DOHH2 (cell line): ENCODE results near the gene MAL.
A peak's percentile ranks its signal among the peaks of the same experiment; 100 is the strongest.

Source experiments
- EZH2phosphoT487 ChIP-seq: fragments of 200-600 bp; sonication (generic); IDR thresholded peaks from 2 replicates; pipeline ENCODE4 v1.6.1; 2017; ENCODE audit warnings: borderline replicate concordance, mild to moderate bottlenecking, antibody characterized with exemption, low read length, moderate library complexity, mixed read lengths
- TF ChIP-seq, protein P1 (sequence below): fragments of 200-600 bp; sonication (generic); IDR thresholded peaks from one replicate; pipeline ENCODE4 v1.5.1; 2014; ENCODE audit warnings: antibody characterized with exemption, mild to moderate bottlenecking, low read depth, low read length; ENCODE audit not compliant: poor library complexity, severe bottlenecking

DNA sequence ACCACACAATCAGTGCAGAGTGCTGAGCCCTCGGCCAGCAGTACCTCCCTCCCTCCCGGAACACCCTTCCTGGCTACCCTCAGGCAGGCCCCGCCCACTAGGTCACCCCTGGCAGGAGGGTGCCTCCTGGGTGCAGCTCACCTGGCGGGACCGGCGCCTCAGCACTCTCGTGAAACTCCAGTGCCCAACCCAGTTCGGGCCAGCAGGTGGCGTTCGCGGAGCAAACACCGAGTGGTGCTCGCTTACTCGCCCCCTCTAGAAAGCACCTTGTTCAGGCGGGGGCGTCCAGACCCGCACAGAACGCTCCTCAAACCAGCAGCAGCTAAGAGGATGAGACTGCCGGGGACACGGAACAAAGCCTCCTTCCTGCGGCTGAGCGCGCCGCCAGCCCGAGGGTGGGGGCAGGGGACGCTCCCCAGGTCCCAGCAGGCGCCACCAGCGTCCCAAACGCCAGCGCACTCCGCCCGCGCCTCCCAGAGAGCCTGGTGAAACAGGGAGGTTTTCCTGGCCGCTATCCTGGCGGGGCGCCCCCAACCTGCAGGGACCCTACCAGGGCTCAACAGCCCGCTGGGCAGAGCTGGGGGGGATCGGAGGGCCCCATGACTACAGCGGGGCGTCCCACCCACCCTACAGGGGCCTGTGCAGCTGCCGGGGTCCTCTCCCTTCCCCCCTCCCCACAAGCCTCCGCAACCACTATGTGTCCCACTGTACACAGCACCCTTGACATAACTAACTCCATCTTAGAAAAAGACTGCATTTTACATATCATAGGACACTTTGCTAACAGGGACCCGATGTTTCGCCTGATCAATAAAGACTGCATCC lies 51.4 kb downstream of the MAL start:
- TF ChIP-seq, protein P1, sequence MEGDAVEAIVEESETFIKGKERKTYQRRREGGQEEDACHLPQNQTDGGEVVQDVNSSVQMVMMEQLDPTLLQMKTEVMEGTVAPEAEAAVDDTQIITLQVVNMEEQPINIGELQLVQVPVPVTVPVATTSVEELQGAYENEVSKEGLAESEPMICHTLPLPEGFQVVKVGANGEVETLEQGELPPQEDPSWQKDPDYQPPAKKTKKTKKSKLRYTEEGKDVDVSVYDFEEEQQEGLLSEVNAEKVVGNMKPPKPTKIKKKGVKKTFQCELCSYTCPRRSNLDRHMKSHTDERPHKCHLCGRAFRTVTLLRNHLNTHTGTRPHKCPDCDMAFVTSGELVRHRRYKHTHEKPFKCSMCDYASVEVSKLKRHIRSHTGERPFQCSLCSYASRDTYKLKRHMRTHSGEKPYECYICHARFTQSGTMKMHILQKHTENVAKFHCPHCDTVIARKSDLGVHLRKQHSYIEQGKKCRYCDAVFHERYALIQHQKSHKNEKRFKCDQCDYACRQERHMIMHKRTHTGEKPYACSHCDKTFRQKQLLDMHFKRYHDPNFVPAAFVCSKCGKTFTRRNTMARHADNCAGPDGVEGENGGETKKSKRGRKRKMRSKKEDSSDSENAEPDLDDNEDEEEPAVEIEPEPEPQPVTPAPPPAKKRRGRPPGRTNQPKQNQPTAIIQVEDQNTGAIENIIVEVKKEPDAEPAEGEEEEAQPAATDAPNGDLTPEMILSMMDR = peak; percentile 85
- no peak for TF ChIP-seq EZH2phosphoT487
